Trophoblast cell (in vitro differentiated cells and primary cell): ENCODE measurements around the gene HMG20B.

Experiments
- DNase-seq, 2 donors: peaks; one replicate each; pipeline ENCODE4 v3.0.0-alpha.2; 2016
- H2AFZ ChIP-seq: 2 replicates; pipeline ENCODE4 v1.6.1; 2013; ENCODE audit warnings: low read length, moderate library complexity, mild to moderate bottlenecking; ENCODE audit not compliant: insufficient read depth, poor library complexity
- H2AK5ac ChIP-seq: 2 replicates; pipeline ENCODE4 v1.6.1; 2013; ENCODE audit warnings: mild to moderate bottlenecking, low read length
- H2BK120ac ChIP-seq: 2 replicates; pipeline ENCODE4 v1.6.1; 2013; ENCODE audit warnings: low read length, mild to moderate bottlenecking, moderate library complexity; ENCODE audit not compliant: insufficient read depth, poor library complexity
- H2BK12ac ChIP-seq: 2 replicates; pipeline ENCODE4 v1.6.1; 2013; ENCODE audit warnings: mild to moderate bottlenecking, low read length, moderate library complexity
- H2BK5ac ChIP-seq: 2 replicates; pipeline ENCODE4 v1.6.1; 2013; ENCODE audit warnings: low read length, low read depth, moderate library complexity, mild to moderate bottlenecking; ENCODE audit not compliant: poor library complexity
- H3K14ac ChIP-seq: 2 replicates; pipeline ENCODE4 v1.6.1; 2013; ENCODE audit warnings: mild to moderate bottlenecking, low read length
- H3K18ac ChIP-seq: 2 replicates; pipeline ENCODE4 v1.6.1; 2013; ENCODE audit warnings: mild to moderate bottlenecking, low read length
- H3K23ac ChIP-seq: 2 replicates; pipeline ENCODE4 v1.6.1; 2013; ENCODE audit warnings: low read length
- H3K27ac ChIP-seq: 2 replicates; pipeline ENCODE4 v1.5.1; 2013; ENCODE audit warnings: low read depth, mild to moderate bottlenecking, inconsistent platforms, low read length, moderate library complexity
- H3K27me3 ChIP-seq: 2 replicates; pipeline ENCODE4 v1.6.1; 2013; ENCODE audit warnings: inconsistent platforms, mild to moderate bottlenecking, low read length, moderate library complexity; ENCODE audit not compliant: insufficient read depth
- H3K36me3 ChIP-seq, 2 experiments: 1 replicate in 1 of 2; 2 replicates in 1 of 2; pipeline ENCODE4 v1.6.1; 2013; ENCODE audit warnings: low read length in 2 of 2, mild to moderate bottlenecking in 2 of 2, moderate library complexity in 1 of 2; ENCODE audit not compliant: insufficient read depth in 2 of 2, control insufficient read depth in 1 of 2
- H3K4ac ChIP-seq: 2 replicates; pipeline ENCODE4 v1.6.1; 2013; ENCODE audit warnings: low read depth, mild to moderate bottlenecking, low read length, moderate library complexity
- H3K4me1 ChIP-seq, 2 experiments: 1 replicate in 1 of 2; 2 replicates in 1 of 2; pipeline ENCODE4 v1.6.1; 2013; ENCODE audit warnings: low read length in 2 of 2, mild to moderate bottlenecking in 2 of 2, moderate library complexity in 1 of 2; ENCODE audit not compliant: insufficient read depth in 2 of 2, control insufficient read depth in 1 of 2
- H3K4me2 ChIP-seq: 2 replicates; pipeline ENCODE4 v1.6.1; 2013; ENCODE audit warnings: inconsistent platforms, mild to moderate bottlenecking, low read length, moderate library complexity
- H3K4me3 ChIP-seq: 2 replicates; pipeline ENCODE4 v1.5.1; 2013; ENCODE audit warnings: mild to moderate bottlenecking, low read depth, low read length, inconsistent platforms
- H3K79me1 ChIP-seq: one replicate; pipeline ENCODE4 v1.6.1; 2013; ENCODE audit warnings: low read length
- H3K79me2 ChIP-seq: 2 replicates; pipeline ENCODE4 v1.6.1; 2013; ENCODE audit warnings: low read length, mild to moderate bottlenecking; ENCODE audit not compliant: control insufficient read depth, insufficient read depth, poor library complexity
- H3K9ac ChIP-seq: 2 replicates; pipeline ENCODE4 v1.6.1; 2013; ENCODE audit warnings: mild to moderate bottlenecking, low read length
- H3K9me3 ChIP-seq: 2 replicates; pipeline ENCODE4 v1.6.1; 2013; ENCODE audit warnings: low read depth, mild to moderate bottlenecking, control low read depth, inconsistent platforms, low read length; ENCODE audit not compliant: insufficient read depth
- H4K12ac ChIP-seq: 2 replicates; pipeline ENCODE4 v1.6.1; 2013; ENCODE audit warnings: low read depth, mild to moderate bottlenecking, low read length, moderate library complexity
- H4K8ac ChIP-seq: 2 replicates; pipeline ENCODE4 v1.6.1; 2013; ENCODE audit warnings: low read depth, mild to moderate bottlenecking, low read length, moderate library complexity
- H4K91ac ChIP-seq: one replicate; pipeline ENCODE4 v1.6.1; 2013; ENCODE audit warnings: low read depth, mild to moderate bottlenecking, low read length, moderate library complexity
- WGBS: extraction: QIAGEN DNeasy Blood & Tissue Kit; methylation state at CpG from one replicate; pipeline ENCODE4 v1.1.7; 2013; ENCODE audit warnings: missing lambda C conversion rate; ENCODE audit not compliant: insufficient read length, insufficient coverage; ENCODE audit errors: extremely low coverage; 5-methylcytosine and 5-hydroxymethylcytosine counted together

Gene HMG20B

DNA sequence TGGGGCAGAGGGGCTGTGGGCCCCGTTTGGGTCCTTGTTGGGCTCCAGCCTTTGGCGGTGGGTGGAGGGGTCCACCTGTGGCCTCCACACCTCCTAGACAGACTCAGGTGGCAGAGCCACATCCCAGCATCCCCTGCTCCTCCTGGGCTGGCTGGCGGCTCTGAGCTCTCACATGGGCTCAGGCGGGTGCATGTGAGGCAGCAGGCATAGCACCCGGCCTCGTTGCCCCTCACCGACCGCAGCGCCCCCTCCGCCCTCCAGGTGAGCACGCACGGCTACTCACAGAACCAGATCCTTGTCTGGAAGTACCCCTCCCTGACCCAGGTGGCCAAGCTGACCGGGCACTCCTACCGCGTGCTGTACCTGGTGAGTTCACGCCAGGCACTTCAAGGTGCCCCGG is 39.7 kb upstream of the HMG20B start:
- DNase-seq = no peak
- H3K9me3 ChIP-seq = no peaks in the 10 kb centered on the region
- no peak overlapping the region for H2AK5ac ChIP-seq
- H2BK12ac ChIP-seq = no peak overlapping the region
- H3K4me3 ChIP-seq = no peak overlapping the region
- H3K4ac ChIP-seq = no peak overlapping the region
- H3K4me1 ChIP-seq = peaks cover 0 to 6% of the 10 kb centered on the region in 2 experiments
- H3K23ac ChIP-seq = no peak overlapping the region
- peaks cover 79 to 87% of the 10 kb centered on the region in 2 experiments for H3K36me3 ChIP-seq
- no peak overlapping the region for H3K14ac ChIP-seq
- no peak overlapping the region for H2AFZ ChIP-seq
- no peak overlapping the region for H3K27ac ChIP-seq
- no peak overlapping the region for H3K18ac ChIP-seq
- H4K91ac ChIP-seq = no peak overlapping the region
- no peaks in the 10 kb centered on the region for H3K79me2 ChIP-seq
- H2BK5ac ChIP-seq = no peak overlapping the region
- no peaks in the 10 kb centered on the region for H3K79me1 ChIP-seq
- no peak overlapping the region for H4K8ac ChIP-seq
- WGBS = no CpG with 5 or more reads among the region's 17 CpGs
- no peak overlapping the region for H2BK120ac ChIP-seq
- no peak overlapping the region for H3K9ac ChIP-seq
- H3K4me2 ChIP-seq = no peak overlapping the region
- H3K27me3 ChIP-seq = no peaks in the 10 kb centered on the region
- no peak overlapping the region for H4K12ac ChIP-seq

DNA sequence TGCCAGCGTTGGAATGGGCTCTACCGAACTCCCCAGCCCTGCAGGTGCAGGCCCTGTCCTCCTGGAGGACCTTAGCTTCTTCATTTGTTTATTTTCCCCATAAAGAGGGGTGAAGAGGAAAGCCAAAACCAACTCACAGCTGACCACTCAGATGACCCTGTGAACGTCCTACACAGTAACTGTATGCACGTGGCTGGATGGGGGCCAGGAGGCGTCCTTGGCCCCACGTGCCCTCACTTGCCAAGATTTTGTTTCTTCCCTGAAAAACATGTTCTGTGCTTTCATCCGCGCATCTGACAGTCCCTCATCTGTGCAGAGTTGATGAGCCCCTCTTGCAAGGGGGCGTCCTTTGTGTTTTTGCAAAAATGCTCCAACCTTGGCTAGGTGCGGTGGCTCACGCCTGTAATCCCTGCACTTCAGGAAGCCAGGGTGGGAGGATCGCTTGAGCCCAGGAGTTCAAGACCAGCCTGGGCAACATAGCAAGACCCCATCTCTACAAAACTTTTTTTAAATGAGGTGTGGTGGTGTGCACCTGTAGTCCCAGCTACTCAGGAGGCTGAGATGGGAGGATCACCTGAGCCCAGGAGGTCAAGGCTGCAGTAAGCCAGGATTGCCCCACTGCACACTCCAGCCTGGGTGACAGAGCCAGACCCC is 39.1 kb upstream of the HMG20B start:
- Histone ChIP-seq H3K4ac (no peak overlapping the region), H3K27me3 (no peaks in the 10 kb centered on the region), H3K14ac (no peak overlapping the region), H3K79me2 (no peaks in the 10 kb centered on the region), H2BK120ac (no peak overlapping the region), H3K9ac (no peak overlapping the region), H3K4me2 (no peak overlapping the region), H3K4me1 (peaks cover 2 to 8% of the 10 kb centered on the region in 2 experiments), H3K4me3 (no peak overlapping the region), H4K12ac (no peak overlapping the region), H4K91ac (no peak overlapping the region), H3K27ac (no peak overlapping the region), H3K23ac (no peak overlapping the region), H3K18ac (no peak overlapping the region), H4K8ac (no peak overlapping the region), H2BK12ac (no peak overlapping the region), H2BK5ac (no peak overlapping the region), H3K36me3 (peaks cover 82 to 87% of the 10 kb centered on the region in 2 experiments), H2AK5ac (no peak overlapping the region), H3K79me1 (no peaks in the 10 kb centered on the region), H2AFZ (no peak overlapping the region), H3K9me3 (no peaks in the 10 kb centered on the region)
- DNase-seq = no peak
- WGBS = no CpG with 5 or more reads among the region's 12 CpGs

- Histone ChIP-seq H3K27ac (no peak overlapping the region), H3K23ac (no peak overlapping the region), H2AK5ac (no peak overlapping the region), H3K79me1 (no peaks in the 10 kb centered on the region), H2BK12ac (no peak overlapping the region), H3K4ac (no peak overlapping the region), H3K18ac (no peak overlapping the region), H3K27me3 (no peaks in the 10 kb centered on the region), H2BK120ac (no peak overlapping the region), H4K91ac (no peak overlapping the region), H4K8ac (no peak overlapping the region), H3K4me2 (no peak overlapping the region), H2BK5ac (no peak overlapping the region), H3K9ac (no peak overlapping the region), H3K4me3 (no peak overlapping the region), H3K36me3 (peaks cover 81 to 82% of the 10 kb centered on the region in 2 experiments), H3K4me1 (peaks cover 2 to 11% of the 10 kb centered on the region in 2 experiments), H3K9me3 (no peaks in the 10 kb centered on the region), H2AFZ (no peak overlapping the region), H3K79me2 (no peaks in the 10 kb centered on the region), H4K12ac (no peak overlapping the region), H3K14ac (no peak overlapping the region)
- no peak for DNase-seq
- WGBS = no CpG with 5 or more reads among the region's 38 CpGs
These were observed 38.1 kb upstream of the HMG20B start for GRCh38 chr19:3534375-3535234.

GRCh38 chr19:3535235-3535535 is 37.6 kb upstream of the HMG20B start:
- Histone ChIP-seq H3K23ac (no peak overlapping the region), H4K91ac (no peak overlapping the region), H3K9ac (no peak overlapping the region), H2AFZ (no peak overlapping the region), H3K9me3 (no peaks in the 10 kb centered on the region), H2BK12ac (no peak overlapping the region), H3K4me3 (no peak overlapping the region), H4K12ac (no peak overlapping the region), H2AK5ac (no peak overlapping the region), H3K4ac (no peak overlapping the region), H3K36me3 (peaks cover 80% of the 10 kb centered on the region in 2 experiments), H3K4me2 (no peak overlapping the region), H3K14ac (no peak overlapping the region), H3K27me3 (no peaks in the 10 kb centered on the region), H4K8ac (no peak overlapping the region), H3K4me1 (peaks cover 2 to 11% of the 10 kb centered on the region in 2 experiments), H3K18ac (no peak overlapping the region), H3K79me2 (no peaks in the 10 kb centered on the region), H3K79me1 (no peaks in the 10 kb centered on the region), H3K27ac (no peak overlapping the region), H2BK120ac (no peak overlapping the region), H2BK5ac (no peak overlapping the region)
- no CpG with 5 or more reads among the region's 9 CpGs for WGBS
- no peak for DNase-seq
